ENCODE results near the gene TRIB2.
"Not testable (repeated sequence)": the region's sequence is repeated elsewhere in the genome, so short reads cannot be mapped to it uniquely, and the experiment has no call there.

Gene TRIB2

GRCh38 chr2:12716282-12717190, at the start of gene TRIB2:
TRIB2 (plus strand) TSS chr2:12716936; CDS start chr2:12718308, 1,372 bp downstream.
- peak; percentile 82 for DNase-seq (ENCODE audit: low spot score)

- DNase-seq (ENCODE audit: low spot score), result no peak
These were observed 47.7 kb upstream of the TRIB2 start for GRCh38 chr2:12669036-12669435.

GRCh38 chr2:12672711-12673315, 43.9 kb upstream of the TRIB2 start:
- DNase-seq (ENCODE audit: low spot score), result no peak

- DNase-seq (ENCODE audit: low spot score), result no peak
These were observed 42.0 kb upstream of the TRIB2 start for GRCh38 chr2:12674644-12675328.

GRCh38 chr2:12675352-12675795, 41.4 kb upstream of the TRIB2 start:
- no peak for DNase-seq (ENCODE audit: low spot score)

- DNase-seq (ENCODE audit: low spot score), result no peak
These were observed 40.9 kb upstream of the TRIB2 start for GRCh38 chr2:12675801-12676200.

- DNase-seq (ENCODE audit: low spot score), result no peak
These were observed 40.0 kb upstream of the TRIB2 start for GRCh38 chr2:12676771-12677170.

- DNase-seq (ENCODE audit: low spot score), result no peak
These were observed 38.5 kb upstream of the TRIB2 start for GRCh38 chr2:12678186-12678585.

- DNase-seq (ENCODE audit: low spot score), result no peak
These were observed 37.1 kb upstream of the TRIB2 start for GRCh38 chr2:12679550-12680072.

GRCh38 chr2:12680115-12680514, 36.6 kb upstream of the TRIB2 start:
- DNase-seq (ENCODE audit: low spot score), result not testable (repeated sequence)

GRCh38 chr2:12682017-12682416, 34.7 kb upstream of the TRIB2 start:
- DNase-seq (ENCODE audit: low spot score), result no peak

GRCh38 chr2:12683457-12684100, 33.2 kb upstream of the TRIB2 start:
- no peak for DNase-seq (ENCODE audit: low spot score)

GRCh38 chr2:12684471-12684936, 32.2 kb upstream of the TRIB2 start:
- DNase-seq (ENCODE audit: low spot score), result no peak

- no peak for DNase-seq (ENCODE audit: low spot score)
These were observed 31.6 kb upstream of the TRIB2 start for GRCh38 chr2:12685145-12685544.

GRCh38 chr2:12685956-12686355, 30.8 kb upstream of the TRIB2 start:
- DNase-seq (ENCODE audit: low spot score), result no peak

- DNase-seq (ENCODE audit: low spot score), result no peak
These were observed 29.9 kb upstream of the TRIB2 start for GRCh38 chr2:12686708-12687283.

GRCh38 chr2:12688091-12688490, 28.6 kb upstream of the TRIB2 start:
- no peak for DNase-seq (ENCODE audit: low spot score)

GRCh38 chr2:12688893-12689292, 27.8 kb upstream of the TRIB2 start:
- no peak for DNase-seq (ENCODE audit: low spot score)

- no peak for DNase-seq (ENCODE audit: low spot score)
These were observed 23.2 kb upstream of the TRIB2 start for GRCh38 chr2:12693509-12693908.

GRCh38 chr2:12694990-12695774, 21.6 kb upstream of the TRIB2 start:
- DNase-seq (ENCODE audit: low spot score), result no peak

GRCh38 chr2:12697617-12698016, 19.1 kb upstream of the TRIB2 start:
- DNase-seq (ENCODE audit: low spot score), result no peak
